GM18502 (cell line): Measurements from ENCODE around the gene MARS1.
"Not testable (repeated sequence)": the region's sequence is repeated elsewhere in the genome, so short reads cannot be mapped to it uniquely, and the experiment has no call there.

ENCODE experiments used
- ATAC-seq: cut with Tn5 transposase; IDR thresholded peaks from one replicate; pipeline ENCODE4 v1.9.1; 2021; ENCODE audit warnings: mild to moderate bottlenecking; ENCODE audit not compliant: unreplicated experiment, poor library complexity

Gene MARS1

DNA sequence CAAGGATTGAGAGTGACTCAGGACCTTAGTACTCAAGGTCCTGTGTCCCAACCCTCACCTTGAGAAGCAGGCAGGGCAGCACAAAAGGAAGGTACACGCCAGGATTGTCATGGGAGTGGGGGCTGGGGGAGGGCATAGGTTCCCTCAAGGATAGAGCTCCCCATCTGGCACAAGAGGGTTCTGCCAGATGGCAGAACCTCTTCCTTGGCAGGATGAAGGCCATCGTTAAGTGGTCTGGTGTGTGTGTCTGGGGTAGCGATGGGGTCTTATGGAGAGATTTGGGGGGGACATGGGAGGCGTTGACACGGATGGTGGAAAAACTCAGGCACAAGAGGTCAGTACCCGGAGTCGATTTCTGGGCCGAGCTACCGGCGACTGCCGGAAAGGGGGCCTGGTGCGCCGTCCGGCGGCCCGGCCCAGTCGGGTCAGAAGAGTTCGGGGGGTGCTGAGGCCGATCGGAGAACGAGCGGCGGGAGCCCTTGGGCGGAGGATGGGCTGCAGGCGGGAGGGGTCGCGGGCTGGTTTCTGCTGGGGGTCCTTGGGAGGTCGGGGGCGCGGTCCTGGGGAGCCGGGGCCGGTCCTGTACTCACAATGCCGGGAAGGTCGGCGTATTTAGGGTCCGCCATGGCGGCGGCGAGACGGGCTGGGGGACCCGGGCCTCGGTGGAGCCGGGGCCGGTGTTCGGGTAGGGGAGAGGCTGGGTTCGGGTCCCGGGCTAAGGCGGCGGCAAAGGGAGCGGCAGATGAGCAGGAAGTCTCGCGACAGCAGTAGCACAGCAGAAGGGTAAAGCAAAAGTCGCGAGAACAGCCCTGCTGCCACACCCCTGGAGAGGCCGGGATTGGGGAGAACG, 58.8 kb downstream of the MARS1 start, which contains the start of gene DCTN2:
Gene DCTN2, minus strand, starts transcription at position 755 of the 850 bp plus-strand sequence. Its CDS starts 129 bp downstream, at position 626.
- ATAC-seq = peak; percentile 98

GRCh38 chr12:57547288-57548012, 59.6 kb downstream of the MARS1 start:
- no peak for ATAC-seq

DNA sequence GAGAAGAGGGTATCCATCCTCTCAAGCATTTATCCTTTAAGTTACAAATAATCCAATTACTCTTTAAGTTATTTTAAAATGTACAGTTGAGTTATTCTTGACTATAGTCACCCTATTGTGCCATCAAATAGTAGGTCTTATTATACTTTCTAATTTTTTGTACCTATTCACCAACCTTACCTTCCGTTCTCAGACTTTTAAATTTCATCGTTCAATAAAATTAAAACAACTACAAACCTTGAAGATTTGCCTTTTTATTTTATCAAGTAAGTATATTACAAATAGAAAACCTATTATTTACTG, 60.1 kb downstream of the MARS1 start:
- ATAC-seq = no peak

DNA sequence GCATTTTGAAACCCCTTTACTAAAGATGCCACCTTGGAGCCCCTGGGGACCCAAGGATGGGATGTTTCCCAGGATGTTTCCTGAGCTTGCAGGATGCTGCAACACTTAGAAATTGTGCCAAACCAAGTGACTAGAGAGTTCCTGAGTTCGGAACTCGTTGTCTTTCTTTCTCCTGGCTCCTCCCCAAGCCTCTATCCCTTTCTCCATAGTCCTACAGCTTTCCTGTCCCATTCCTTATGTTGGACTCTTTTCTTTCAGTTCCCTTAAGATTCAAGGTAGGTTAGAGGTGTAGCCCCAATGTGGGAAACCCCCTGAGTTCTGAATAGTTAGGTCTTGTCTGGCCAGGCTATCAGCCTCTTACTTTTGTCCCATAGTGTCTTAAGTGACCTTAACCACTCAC, 60.6 kb downstream of the MARS1 start:
- no peak for ATAC-seq

DNA sequence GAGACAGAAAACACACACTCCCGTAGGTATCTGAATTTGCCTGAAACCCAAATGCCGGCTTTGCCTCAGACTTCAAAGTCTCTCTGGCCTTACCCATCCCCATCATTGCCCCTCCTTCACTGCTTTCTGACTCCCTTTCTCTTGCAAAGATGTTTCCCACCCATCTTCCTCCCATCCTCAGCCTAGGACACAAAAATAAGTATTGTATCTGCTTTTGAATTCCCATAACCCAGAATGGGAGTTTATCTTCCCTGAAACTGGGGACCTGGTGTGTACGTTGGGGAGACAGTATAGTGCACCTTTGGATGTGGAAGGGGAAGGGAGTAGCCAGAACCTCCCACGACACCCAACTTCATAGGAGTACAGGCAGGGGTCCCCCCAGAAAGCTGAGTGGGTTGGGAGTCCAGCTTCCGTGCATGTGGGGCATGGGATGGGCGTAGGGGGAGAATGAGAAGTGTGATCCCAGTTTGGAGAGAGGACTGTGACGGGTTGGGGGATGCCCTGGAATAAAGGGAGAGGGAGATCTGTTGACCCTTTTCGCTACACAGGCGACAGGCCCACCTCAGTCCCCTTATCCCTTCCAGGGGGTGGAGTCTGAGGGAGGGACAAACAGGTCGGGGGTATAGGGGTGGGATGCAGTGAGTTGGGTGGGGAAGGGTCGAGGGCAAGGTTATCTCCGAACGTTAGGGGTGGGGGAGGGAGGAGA, 61.5 kb downstream of the MARS1 start:
- no peak for ATAC-seq

GRCh38 chr12:57549909-57550640, 62.2 kb downstream of the MARS1 start, which contains the start of gene KIF5A:
Gene KIF5A (plus strand): TSS chr12:57550044. CDS start chr12:57550272, 228 bp downstream.
- ATAC-seq = peak; percentile 30

DNA sequence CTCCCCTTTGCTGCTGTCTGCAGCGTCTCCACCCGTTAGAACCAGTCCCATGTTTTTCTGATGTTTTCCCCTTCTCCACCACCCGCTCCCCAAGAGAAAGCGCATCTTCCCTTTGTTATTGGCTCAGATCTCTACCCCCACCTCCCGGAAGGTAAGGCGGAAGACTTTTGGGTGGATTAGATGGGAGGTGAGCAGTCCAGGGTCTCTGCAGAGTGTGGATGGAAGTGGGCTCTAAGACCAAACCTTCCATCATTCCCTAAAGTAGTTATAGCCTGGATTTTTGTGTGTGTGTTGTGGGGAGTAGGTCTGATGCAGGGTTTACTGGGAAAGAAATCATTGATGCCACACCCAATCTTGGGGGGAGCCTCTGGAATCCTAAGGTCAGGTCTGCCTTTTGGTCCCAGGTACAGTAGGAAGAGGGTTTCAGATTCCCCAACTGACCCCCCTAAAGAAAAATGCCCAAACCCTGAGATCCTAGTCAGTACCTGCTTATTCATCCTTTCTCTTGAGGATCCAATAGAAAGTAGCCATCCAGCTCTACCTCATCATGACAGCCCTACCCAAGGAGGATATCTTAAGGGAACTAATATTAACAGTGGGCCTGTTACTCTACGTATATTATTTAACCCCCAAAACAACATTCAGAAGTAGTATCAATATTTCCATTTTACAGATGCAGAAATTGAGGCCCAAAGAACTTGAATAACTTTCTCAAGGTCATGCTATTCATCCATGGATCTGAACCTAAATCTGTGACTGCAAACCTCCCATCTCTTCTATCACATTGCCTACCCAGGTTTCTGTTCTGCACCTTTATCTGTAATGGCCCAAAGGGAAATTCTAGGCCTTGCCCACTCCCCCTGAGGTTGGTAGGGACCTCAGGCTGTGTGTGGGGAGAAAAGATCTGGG, 63.0 kb downstream of the MARS1 start:
- ATAC-seq = no peak

- ATAC-seq = no peak
These were observed 63.9 kb downstream of the MARS1 start for GRCh38 chr12:57551637-57552305.

DNA sequence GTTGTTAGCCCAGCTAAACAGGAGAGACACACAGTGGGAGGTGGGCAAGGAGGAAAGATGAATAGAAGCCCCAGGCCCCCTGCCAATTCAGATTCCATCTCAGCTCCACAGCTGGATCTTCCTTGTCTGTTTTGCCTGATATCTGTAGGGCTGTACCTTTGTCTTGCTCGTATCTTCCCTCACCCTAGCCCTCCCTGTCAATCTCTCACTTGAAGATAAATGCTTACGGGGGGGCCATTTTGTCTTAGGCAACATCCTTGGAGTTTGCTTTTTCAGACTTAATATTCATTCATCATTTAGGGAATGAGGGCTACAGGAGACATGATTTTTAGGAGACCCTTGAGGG, 64.4 kb downstream of the MARS1 start:
- ATAC-seq = no peak

DNA sequence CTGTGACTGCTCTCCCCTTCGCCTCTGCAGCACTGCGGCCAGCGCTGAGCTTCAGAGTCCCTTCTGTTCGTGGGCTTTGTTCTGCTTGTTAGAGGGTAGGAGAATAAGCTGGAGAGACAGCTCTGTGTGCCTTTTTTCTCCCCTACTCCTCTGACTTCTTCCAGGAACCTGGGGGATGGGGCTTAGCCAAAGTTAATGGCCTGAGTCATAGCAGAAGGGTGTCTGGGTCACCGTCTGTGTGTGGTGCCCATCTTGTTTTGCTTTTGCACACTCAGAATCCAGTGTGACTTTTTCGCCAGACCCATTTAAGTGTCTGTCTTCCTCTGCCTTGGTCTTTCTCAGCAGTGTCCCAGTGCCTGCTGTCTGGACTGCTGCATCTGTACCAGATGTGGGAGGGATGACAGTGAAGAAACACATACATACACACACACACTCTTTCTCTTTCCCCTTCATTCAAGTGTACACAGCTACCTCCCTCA, 65.0 kb downstream of the MARS1 start:
- ATAC-seq = no peak

GRCh38 chr12:57553343-57554202, 65.7 kb downstream of the MARS1 start:
- no peak for ATAC-seq

- no peak for ATAC-seq
These were observed 66.6 kb downstream of the MARS1 start for GRCh38 chr12:57554453-57554852.

- ATAC-seq = no peak
These were observed 67.0 kb downstream of the MARS1 start for GRCh38 chr12:57554897-57555296.

DNA sequence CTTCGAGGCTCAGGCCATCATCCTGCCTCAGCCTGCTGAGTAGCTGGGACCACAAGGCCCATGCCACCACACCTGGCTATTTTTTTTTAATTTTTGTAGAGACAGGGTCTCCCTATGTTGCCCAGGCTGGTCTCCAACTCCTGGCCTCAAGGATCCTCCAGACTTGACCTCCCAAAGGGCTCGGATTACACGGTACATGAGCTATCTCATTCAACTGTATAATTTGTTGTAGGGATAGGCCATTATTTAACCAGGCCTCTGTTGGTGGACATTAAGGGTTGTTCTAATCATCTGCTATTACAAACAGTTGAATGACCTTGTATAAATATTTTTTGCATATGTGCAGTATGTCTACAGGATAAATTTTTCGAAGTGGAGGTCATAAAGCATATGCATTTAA, 71.0 kb downstream of the MARS1 start:
- no peak for ATAC-seq

DNA sequence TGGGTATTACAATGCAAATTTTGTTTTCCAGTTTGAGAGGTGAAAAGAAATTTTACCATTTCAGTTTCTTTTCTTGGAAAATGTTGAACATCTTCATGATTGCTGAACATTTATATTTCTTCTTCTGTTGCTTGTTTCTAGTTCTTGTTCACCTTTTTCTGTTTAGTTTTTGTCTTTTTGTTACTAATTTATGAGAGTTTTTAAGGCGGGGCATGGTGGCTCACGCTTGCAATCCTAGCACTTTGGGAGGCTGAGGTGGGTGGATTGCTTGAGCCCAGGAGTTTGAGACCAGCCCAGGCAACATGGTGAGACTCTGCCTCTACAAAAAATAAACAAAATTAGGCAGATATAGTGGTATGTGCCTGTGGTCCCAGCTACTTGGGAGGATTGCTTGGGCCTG, 72.6 kb downstream of the MARS1 start:
- no peak for ATAC-seq

DNA sequence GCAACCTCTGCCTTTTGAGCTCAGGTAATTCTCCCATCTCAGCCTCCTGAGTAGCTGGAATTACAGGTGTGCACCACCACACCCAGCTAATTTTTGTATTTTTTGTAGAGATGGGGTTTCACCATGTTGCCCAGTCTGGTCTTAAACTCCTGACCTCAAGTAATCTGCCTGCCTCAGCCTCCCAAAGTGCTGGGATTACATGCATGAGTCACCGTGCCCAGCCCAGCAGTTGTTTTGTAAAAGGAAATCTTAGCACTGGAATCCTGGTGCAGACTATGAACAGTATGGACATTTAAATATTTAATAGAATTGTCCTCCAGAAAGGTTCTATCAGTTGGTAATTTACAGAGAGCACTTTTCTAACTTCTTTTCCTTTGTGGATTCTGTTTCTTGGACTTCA, 73.2 kb downstream of the MARS1 start:
- ATAC-seq = not testable (repeated sequence)

DNA sequence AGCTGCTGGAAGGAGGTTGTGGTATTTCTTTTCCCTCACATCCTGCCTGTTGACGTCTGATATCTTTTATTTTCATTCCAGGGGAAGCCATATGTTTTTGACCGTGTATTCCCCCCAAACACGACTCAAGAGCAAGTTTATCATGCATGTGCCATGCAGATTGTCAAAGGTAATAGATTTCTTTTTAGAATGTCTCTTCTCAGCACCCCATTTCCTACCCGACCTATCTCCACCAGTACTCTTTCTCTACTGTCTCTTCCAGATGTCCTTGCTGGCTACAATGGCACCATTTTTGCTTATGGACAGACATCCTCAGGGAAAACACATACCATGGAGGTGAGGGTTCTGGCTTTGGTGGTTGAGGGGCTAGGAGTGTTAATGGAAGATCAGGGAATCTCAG, 75.5 kb downstream of the MARS1 start:
- no peak for ATAC-seq

DNA sequence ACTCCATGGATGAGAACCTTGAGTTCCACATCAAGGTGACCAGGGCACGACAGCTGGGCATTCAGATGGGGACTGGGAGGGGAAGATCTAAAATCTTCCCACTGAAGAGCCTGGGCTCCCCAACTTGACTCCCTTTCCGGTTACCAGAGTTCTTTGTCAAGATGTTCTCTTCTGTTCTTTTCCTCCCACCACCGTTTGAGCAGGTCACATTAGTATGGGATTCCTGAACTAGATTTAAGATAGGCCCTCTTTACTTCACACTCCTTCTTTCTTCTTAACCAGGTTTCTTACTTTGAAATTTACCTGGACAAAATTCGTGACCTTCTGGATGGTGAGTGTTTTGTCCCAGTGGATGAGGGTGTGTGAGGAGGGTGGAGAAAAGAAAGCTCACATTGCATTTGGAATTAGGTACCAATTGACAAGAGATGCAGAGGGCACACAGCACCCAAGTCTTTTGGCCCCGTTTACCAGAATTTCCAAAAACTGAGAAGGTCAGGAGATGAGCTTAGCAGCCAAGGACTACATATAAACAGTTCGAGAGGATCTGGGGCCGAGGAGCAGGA, 76.4 kb downstream of the MARS1 start:
- no peak for ATAC-seq
